ENCODE measurements around the gene MTHFD2L.

DNA sequence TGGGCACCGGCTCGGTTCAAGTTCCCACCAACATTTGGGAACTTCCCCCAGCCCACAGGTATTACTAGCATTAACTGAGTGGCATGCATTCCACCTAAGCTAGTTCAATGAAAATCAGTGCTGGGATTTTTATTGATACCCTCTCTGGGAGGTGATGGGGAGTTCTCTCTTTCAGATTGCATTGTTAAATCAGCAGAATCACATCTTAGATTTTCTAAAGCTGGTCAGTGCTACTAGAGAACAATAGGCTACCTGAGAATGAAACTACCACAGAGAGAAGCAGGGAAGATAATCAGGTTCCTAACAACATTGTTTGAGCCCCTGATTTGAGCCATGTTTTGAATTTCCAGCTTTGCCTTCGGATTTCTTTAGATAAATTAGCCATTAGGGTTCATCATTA is 166.3 kb downstream of the MTHFD2L start:
- TF ChIP-seq POLR2A (IDR thresholded peaks at IDR 0.05) (no peak), POLR2AphosphoS5 (IDR thresholded peaks at IDR 0.05) (no peak)
